HG02571 (cell line): ENCODE results near the gene ARMS2.

Experiments
- ATAC-seq: cut with Tn5 transposase; IDR thresholded peaks from one replicate; pipeline ENCODE4 v1.9.1; 2021; ENCODE audit warnings: mild to moderate bottlenecking, moderate library complexity; ENCODE audit not compliant: unreplicated experiment

The ARMS2 gene

DNA sequence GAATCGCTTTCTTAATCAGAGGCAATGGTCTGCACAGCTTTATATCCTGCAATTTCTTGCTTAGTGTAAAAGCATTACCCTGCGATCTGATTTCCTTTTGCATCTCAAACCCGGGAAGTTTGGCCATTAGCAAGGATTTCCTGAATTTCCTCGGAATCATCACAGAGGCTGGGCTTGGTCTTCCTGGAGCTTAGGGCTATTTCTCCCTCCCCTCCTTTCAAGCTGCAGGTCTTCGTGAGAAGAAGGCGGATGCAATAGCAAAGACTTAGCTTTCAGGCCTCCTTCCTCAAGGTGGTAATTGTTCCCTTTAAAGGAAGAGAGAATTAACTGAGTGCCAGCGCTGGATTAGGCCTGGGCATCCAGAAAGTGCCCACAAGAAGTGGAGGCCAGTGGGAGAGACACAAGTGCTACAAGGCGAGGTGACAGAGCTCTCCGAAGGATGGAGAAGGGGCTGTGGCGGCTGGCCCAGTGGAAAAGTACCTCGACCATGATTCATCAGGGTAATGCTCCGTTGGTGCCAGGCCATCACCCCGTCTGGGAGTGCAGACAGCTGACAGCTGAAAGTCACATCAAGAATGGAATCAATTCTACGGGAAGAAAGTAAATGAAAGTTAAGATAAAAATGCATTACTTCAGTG lies 4.0 kb upstream of the ARMS2 start:
- ATAC-seq: no peak

DNA sequence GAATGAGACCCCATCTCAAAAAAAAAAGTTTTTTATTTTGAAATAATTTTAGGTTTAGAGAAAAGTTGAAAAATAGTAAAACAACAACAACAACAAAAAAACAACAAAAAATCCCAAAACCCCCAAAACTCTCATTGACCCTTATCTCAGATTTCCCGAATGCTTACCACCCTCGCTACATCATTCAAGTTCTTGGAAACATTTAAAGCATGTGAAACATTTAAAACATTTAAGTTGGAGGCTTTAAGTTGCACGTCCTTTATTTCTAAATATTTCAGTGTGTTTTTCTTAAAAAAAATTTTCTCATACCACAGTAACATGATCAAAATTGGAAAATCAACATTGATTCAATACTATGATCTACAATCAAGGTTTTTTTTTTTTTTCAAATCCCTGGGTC lies 382 bp upstream of the ARMS2 start:
- no peak for ATAC-seq

DNA sequence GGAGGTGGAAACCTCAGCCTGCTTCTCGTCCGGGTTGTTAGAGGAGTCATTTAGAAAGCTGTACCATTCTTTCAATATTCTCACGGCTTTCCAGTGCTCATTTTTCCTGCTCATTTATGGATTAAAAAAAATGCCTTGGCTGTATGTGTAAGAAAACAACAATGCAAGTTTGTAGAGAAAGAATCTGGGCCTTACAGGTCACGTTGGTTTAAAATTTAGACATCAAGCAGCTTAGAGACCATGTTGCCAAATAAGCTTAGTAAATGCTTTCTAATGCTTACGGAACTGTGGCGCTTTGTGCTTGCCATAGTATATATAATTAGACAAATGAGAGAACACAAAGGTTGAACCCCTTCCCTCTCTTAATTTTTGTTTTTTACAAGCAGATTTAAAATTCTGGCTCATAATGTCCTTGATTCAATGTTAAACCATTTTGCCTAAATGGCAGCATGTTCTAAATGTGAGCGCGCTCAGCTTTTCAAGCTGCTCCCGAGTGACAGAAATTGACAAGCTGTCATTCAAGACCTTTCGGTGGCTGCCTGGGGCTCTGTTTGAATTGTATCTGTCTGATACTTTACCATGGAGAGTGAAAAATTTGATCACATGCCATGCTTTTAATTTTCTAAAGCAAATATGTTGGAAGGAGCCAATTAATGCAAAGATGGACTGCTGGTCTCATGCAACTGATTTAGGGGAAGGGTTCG lies 1.1 kb downstream of the ARMS2 start:
- ATAC-seq: no peak

DNA sequence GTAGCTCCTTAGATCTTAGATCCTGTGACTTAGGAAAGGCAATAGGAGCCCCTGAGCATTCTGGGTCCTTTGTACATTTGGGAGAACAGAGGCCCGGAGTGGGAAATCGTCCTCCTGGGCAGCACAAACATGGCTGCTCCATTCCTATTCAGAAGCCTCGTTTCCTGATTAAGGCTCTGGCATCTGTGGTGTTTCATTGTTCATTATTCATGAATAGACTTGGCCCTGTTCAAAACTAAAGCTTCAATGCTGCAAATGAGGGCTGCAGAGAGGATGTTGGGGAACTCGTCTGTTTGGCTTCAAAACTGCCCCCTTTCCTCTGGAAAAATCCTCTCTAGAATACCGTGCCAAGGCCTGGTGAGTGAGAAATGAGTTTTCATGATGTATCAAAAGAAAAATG lies 3.5 kb downstream of the ARMS2 start:
- ATAC-seq: no peak

DNA sequence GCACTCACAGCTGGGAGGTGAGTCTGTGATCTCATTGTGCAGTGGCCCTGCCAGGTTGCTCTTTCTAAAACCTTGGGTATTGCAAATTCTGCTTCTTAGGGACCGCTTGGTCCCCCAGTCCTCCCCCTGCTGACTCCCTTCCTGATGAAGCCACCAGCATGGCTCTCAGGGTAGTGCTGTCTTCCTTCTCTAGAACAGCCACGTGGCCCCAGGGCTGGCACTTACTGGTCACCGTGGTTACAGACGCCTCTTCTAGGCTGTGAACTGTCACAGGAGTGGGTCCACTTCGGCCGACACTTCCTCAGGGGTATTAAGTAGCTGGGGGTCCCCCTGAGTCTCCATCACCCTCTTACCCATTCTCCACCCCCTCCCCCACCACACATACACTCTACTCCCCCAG lies 4.2 kb downstream of the ARMS2 start:
- no peak for ATAC-seq

DNA sequence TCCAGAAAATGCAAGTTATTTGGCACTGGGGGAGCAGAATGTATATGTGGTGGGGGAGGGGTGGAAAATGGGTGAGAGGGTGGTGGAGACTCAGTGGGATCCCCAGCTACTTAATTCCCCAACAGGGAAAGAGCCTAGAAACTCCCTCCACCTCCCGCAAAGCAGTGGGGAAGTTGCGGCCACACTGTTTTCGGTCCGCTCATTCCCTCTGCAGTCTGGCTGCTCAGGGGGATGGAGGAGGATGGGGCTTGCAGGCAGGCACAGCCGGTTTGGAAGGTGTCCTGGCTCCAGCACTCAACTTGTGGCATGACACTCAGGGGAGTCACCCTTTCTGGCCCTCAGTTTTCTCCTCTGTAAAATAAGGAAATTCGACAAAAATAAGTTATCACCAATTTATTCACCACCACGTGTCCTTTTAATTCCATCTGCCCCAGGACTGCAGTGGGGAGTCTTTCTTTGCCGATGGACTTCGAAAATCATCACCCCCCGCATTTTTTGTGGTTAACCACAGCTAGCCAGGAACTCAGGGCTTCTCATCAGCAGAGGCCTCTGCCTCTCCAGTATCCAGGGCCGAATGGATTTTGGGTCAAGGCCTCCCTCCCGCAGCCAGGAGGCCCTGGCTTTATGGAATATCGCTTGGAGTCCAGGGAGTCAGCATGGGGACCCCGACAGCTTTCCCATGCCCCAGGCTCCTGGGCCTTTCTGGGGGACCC lies 5.3 kb downstream of the ARMS2 start:
- ATAC-seq: no peak

DNA sequence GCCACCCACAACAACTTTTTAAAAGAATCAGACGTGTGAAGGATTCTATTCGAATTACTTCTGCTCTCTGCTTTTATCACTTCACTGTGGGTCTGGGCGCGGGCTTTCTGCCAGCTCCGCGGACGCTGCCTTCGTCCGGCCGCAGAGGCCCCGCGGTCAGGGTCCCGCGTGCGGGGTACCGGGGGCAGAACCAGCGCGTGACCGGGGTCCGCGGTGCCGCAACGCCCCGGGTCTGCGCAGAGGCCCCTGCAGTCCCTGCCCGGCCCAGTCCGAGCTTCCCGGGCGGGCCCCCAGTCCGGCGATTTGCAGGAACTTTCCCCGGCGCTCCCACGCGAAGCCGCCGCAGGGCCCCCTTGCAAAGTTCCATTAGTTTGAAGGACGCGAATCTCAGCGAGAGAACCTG lies 6.4 kb downstream of the ARMS2 start:
- no peak for ATAC-seq

DNA sequence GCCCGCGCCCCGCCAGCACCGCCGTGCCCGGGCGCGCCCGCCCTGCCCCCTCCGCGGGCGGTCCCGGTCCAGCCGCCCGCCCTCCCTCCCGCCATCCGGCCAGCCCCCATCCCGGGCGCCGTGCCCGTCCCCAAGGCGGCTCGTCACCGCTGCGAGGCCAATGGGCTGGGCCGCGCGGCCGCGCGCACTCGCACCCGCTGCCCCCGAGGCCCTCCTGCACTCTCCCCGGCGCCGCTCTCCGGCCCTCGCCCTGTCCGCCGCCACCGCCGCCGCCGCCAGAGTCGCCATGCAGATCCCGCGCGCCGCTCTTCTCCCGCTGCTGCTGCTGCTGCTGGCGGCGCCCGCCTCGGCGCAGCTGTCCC lies 6.9 kb downstream of the ARMS2 start, which contains the start of gene HTRA1:
Gene HTRA1 (plus strand): TSS at position 187 of the 362 bp plus-strand sequence. CDS start 100 bp downstream, at position 287.
- no peak for ATAC-seq

DNA sequence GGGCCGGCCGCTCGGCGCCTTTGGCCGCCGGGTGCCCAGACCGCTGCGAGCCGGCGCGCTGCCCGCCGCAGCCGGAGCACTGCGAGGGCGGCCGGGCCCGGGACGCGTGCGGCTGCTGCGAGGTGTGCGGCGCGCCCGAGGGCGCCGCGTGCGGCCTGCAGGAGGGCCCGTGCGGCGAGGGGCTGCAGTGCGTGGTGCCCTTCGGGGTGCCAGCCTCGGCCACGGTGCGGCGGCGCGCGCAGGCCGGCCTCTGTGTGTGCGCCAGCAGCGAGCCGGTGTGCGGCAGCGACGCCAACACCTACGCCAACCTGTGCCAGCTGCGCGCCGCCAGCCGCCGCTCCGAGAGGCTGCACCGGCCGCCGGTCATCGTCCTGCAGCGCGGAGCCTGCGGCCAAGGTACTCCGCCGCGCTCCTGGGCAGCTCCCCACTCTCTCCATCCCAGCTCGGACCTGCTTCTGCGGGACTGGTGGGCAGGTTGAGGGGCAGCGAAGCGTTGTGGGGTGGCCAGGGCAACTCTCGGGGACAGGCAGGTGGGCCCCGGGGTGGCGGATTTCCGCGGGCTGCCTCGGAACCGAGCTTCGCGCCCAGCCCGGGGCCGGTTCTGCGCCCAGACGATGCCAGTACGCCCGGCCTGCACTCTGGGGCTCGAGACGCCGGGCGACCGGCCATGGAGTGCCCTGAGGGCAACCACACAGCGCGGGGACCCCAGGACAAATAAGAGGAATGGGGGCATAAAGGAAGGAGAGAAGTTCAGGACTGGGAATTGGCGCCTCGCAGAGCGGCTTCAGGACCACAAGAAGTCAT lies 7.5 kb downstream of the ARMS2 start:
- ATAC-seq: no peak

DNA sequence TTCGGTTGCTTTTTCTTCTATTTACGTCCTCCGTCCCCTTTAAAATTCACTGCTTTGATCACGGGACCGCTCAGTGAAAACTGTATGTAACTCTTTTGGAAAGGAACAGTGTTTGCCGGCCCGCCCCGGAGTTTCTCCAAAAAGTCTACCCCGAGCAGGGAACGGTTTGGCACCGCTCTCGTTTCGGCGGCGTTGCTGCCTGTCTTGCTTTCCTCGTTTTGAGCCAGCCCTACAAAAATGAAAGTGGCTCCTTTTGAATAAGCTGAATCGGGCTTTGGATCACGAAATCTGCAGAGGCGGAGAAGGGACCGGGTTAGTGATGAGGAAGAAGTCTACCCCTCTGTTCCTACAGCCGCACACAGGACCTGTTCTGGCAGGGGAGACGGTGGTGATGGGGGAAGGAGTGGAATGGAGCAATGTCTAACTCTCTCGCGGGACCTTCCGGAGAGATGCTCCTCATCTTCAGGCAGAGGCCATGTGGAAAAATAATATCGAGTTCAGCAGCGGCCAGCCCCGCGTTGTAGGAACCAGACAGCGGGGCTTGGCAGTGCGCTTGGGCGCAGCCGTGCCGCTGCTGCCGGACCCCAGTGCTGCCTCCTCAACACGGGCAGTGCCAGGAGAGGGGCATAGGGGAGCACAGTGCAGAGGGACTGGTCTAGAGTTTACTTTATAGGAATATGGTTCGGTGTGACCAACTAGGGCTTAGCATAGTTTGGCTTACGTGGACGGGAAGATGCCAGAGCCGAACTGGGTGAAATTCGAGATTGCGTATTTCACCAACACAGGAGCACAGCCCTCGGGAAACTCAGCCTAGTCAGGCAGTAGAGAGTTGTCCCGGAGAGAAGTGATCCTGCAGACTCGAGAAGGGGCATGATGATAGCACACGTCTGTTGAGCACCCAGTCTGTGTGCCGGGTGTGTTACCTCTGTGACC lies 8.3 kb downstream of the ARMS2 start:
- ATAC-seq: no peak

DNA sequence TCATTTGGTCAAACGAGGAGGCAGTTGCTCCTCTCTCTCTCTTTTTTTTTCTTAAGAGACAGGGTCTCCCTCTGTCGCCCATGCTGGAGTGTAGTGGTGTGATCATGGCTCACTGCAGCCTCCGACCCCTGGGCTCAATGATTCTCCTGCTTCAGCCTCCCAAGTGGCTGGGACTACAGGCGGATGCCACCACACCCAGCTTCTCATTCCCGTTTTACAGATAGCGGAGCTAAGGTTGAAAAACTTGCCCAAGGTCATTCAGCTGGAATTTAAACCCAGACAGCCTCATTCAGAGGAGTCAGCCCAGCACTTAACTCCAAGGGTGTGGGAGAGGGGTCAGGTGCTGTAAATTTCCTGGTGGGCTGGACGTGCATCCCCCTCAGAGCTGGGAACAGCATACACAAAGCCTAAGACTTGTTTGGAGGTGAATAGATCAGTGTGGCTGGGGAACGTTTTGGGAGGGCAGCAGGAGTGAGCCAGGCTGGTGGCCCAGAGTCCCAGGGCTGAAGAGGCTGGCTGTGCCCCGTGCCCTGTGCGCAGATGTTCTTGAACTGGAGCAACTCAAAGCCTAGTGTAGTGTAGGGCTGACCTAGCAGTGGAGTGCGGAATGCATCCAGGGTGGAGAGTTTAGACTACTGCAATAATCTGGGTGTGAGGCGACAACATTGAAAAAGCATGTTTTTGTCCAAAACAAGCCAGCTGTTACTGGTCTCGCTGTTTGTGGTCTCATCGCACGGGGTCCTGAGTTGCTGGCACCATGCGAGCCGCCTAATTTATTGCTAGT lies 9.2 kb downstream of the ARMS2 start:
- no peak for ATAC-seq

DNA sequence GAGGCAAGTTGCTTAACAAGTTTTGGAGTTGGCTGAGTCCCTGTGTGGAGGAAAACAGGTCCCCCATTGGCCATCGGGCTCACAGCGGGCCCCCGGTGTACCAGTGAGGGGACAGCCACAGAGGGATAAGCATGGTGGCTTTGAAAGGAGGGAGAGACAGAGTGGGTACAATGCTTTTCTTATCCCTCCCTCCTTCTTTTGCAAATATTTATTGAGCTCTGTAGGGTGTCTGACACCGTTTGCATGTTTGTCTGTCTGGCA lies 9.7 kb downstream of the ARMS2 start:
- ATAC-seq: no peak

DNA sequence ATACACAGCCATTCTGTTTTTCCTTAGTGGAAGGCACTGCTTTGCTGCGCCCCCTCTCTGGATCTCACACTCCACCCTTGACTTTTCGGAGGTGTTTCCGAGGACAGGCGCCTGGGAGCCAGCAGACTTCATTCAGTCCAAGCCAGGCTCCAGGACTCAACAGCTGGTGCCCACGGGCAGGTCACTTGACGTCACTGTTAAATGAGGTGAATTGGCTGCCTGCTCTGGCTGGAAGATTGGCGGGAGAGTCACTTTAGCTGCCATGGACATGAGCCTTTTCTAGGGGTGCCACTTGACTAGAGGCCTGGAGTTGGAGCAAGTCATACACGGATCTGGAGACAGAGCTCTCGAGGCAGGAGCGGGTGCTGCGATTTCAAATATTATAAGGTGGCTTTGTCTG lies 10.1 kb downstream of the ARMS2 start:
- ATAC-seq: no peak

DNA sequence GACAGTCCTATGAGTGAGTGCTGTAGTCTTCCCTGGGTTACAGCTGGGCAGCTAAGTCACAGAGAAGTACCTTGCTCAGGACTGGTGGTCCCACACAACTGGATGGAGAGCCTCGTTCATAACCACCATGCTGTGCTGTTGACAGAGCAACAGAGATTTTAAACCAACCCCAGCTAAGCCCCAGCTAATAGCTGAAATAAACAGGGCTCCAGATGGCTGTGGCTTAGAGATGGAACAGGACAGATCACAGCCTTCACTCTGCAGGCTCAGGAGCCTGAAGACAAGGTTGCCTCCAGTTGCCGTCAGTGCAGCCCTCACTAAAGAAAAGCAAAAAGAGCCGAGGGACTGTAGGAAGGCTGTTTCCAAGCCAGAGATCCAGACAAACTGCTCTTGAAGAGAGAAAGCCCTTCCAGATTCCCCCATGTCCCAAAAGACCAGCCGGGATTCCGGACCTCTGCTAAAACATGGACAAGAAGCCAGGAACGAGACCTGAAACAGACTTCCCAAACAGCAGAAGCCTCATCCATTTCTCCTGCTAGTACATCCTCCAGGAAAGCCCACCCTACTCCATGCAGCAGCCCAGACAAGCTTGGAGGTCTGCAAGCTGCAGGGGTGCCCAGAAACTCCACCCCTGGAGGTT lies 11.1 kb downstream of the ARMS2 start:
- ATAC-seq: no peak

DNA sequence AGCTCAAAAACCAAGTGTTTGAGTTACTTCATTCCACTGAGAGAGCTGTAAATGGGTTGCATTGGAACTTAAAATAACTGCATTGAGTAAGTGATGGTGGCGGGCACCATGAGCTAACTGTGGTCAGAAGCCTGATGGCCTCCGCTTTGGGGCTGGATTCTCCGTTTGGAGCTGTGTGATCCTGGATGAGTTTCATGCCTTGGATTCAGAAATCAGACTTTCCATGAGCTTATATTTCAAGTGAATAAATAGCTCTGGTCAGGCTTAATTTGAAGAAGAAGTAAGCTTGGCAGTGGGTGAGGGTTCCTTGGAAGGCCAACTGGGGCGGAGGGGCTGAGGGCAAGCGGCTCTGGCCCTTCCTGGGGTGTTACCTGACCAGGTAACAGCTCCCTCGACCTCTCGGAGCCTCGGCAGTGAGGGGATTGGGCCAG lies 12.5 kb downstream of the ARMS2 start:
- ATAC-seq: no peak

DNA sequence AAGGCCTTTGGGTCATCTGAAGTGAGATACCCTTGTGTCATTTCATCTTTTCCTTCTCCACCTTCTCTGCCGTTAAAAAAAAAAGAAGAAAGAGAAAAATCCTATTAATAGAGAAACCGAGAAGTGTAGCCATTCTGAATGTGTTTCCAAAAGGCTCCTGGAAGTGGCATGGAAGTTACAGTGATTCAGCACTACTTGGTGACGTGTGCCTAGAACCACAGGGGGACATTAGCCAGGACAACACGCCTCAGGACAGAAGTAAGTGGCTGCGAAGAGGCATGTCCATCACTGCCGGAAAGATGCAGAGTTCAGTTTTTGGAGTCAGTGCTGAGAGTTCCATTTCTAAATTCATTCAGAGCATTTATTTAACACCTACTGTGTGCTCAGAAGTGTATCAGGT lies 13.2 kb downstream of the ARMS2 start:
- no peak for ATAC-seq

DNA sequence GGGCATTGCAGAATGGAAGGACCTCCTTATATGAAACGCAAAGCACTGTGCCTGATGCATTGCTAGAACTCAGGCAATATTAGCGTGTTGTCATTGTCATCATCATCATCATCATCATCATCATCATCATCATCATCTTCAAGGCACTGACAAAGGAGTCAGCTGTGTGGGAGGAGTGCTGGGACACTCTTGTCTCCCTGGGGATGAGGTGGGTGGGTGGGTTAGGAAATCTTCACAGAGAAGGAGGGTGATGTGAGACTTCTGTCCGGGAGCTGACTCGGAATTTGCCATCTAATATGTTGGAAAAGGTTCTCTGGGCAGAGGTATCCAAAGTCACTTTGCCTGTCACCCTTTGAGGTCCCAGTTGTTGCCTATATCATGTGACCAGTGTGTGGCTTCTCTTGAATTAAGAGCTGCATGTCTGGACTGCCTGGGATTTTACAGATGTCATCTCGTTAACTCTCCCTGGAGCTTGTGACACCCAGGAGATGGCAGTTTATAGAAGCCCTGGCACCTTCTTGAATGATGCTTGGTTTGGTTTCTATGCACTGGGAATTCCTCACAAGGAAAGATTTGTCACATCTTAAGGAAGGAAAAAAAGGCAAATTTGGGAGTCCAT lies 14.0 kb downstream of the ARMS2 start:
- no peak for ATAC-seq

DNA sequence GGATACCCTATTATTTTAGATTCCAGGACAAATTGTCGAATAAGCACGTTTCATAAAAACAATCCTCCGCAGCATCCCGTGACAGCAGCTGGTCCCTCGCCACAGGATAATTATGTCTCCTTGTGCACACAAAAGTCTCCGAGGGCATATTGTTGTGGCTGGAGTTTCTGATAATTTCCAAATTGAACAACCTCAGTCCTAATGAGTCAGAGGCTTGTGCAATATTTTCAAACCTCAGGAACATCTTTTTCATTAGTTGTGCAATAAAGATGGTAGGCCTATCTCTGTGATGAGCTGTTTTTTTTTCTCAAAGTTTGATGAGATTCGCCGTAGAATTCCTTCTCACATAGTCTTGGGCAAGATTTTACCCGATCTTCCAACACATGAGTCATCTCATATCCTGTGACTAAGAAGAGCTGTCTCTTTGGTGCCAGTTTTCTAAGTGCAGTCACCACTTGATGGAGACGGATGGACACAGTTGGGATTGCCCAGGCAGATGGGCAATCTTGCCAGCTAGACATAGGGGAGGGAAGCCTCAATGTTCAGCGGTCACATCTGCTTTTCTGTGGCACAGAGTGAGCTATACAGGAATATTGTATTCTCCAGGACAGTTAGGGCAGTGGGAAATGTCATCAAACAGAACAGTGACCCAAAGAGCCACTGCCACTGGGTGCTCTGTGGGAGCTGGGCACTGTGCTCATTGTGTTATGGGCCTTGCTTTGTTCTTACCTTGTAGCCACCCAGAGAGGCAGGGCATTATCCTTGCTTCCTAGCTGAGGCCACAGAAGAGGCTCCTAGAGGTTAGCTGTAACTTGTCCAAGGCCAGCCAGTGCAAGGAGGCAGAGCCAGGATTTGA lies 14.7 kb downstream of the ARMS2 start:
- ATAC-seq: no peak
